Stimulated activated CD8-positive, alpha-beta memory T cell treated with anti-CD3 and anti-CD28 coated beads, Interleukin-12 subunit alpha, Interleukin-12 subunit beta, amount 100 ng/mL, for 1 hour (primary cell): ENCODE results near the gene ECE1.
"Not testable (repeated sequence)": the region's sequence is repeated elsewhere in the genome, so short reads cannot be mapped to it uniquely, and the experiment has no call there.

Experiments used
- DNase-seq: peaks from one replicate; pipeline ENCODE4 v3.0.0-alpha.2; 2020; ENCODE audit warnings: low read depth

Gene ECE1

DNA sequence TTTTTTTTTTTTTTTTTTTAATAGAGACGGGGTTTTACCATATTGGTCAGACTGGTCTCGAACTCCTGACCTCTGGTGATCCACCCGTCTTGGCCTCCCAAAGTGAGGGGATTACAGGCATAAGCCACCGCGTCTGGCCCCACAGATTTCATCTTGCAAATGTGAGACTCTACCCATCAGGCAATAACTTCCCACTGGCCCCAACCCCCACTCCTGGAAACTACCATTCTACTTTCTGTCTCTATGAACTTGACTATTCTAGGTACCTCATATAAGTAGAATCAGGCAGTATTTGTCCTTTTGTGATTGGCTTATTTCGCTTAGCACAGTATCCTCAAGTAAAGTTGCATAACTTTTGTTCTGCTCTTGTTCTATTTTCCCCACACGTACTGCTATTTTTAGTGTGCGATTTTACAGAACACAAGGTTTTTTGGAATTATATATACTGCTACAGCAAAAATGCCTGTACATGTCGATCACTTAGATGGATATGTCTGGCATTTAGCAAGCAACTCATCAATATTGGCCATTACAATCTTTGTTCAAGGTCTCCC, 40.2 kb downstream of the ECE1 start:
- no peak for DNase-seq

DNA sequence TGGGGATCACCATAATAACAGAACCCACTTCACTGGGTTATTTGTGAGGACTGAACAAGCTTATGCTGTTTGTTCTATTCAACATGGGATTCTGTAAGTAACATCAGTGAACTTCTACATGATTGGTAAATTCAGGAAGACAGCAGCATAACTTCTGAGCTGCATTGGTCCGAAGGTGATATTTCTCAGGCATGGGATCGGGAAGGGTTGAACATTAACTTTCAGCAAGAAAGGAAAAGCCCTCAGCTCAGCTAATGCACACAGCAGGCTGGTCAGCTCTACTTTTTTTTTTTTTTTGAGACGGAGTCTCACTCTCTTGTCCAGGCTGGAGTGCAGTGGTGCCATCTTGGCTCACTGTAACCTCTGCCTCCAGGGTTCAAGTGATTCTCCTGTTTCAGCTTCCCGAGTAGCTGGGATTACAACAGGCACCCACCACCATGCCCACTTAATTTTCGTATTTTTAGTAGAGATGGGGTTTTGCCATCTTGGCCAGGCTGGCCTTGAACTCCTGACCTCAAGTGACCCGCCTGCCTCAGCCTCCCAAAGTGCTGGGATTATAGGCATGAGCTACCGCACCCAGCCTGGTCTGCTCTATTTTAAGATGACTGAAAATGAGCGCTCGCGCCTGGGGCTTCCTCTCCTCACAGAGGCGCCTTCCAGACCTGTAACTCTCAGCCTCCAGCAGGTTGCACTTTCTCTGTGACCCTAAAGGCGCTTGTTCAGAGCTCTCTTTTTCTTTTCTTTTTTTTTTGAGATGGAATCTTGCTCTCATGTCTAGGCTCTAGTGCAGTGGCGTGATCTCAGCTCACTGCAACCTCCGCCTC, 42.2 kb downstream of the ECE1 start:
- no peak for DNase-seq

DNA sequence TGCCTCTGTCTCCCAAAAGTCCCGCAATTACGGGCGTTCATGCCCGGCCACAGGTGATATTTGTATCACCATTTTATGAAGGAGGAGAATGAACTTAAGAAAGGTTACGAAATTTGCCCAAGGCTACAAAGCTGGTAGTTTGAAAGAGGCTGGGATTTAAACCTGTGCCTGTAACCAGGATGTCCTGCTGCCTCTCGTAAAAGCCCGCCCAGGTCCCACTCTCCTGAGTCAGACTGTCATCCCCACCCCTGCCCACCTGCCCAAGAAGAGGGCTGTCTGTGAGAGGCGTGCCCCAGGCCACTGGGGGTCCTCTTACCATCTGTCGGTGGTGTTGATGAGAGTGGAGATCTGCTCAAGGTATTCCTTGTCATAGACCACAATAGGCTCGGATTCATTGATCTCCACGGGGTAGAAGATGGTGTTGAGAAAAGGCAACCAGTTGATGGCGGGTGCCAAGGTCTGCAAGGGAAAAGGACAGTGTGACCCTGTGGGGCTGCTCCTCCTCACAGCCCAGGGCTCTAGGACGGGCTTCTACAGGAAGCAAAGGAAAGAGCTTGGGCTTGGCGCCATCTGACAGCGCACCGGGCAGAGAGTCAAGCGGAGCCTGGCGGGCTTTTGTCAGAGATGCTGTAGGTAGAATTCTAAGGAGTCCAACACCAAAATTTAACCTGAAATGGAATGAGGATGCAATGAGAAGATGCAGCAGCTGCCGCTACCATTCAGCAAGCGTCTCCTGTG, 43.2 kb downstream of the ECE1 start:
- DNase-seq = no peak

DNA sequence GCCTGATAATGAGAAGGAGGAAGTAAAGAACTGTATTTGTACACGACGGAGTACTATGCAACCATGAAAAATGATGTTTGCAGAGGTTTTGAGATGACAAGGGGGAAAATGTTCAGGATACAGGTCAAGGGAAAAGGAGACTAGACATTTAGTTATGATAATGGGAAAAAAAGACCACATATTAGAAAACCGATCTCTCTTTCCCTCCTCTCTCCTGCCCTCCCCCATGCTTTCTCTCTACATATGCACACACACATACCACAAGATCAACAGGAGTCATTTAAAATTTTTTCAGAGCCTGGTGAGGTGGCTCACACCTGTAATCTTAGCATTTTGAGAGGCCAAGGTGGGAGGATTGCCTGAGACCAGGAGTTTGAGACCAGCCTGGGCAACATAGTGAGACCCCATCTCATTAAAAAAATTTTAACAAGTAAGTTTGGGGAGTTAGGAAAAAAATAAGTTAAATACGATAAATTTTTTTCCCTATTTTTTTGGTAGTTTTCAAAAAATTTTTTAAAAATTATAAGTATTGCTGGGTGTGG, 44.5 kb downstream of the ECE1 start:
- no peak for DNase-seq

DNA sequence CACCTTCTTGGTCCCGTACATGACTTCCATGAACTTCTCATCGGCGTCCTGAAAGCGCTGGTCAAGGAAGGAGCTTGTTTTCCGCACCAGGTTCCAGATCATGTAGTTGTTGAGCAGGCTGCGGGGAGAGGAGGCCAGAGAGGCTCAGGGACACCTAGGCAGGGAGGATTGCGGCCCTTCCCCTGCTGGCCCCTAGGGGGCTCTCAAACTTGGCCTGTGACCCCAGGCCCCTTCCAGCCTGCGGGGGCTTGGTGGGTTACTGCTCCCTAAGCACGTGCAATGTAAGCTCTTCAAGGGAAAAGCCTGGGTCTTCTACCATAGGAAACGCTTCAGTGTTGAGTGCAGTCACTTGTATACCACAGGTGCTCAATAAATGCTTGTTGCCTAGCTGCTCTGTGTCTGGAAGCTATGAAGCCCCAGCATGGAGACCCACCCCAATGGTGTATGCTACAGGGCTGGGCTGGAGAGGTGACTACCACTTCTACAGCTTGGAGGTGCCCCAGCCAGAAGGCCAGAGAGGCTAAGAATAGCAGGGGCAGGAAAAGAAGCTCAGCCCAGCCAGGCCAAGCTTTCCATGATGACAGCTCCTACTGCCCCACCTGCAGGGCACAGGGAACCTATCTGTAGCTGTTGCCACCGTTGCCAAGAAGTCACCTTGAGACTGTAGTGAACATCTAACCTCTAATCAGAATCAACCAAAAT, 45.1 kb downstream of the ECE1 start:
- no peak for DNase-seq

DNA sequence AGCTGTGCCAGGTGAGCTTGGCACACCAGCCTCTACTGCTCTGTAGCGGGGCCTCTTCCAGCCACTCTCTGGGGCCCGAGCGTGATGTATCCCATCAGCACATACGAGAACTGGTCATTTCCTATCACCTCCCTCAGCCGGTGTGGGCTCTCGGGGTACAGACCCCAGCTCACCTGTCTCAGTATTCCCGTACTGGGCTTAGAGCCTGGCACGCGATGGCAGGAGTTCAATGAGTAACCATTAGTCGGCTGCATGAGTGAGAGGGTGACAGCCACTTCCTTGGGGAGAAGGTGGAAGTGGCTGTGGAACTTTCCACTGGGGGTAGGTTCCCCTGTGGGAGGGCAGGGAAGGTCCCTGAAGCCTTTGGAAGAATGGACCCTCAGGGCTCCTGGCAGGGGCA, 46.1 kb downstream of the ECE1 start:
- DNase-seq = no peak

DNA sequence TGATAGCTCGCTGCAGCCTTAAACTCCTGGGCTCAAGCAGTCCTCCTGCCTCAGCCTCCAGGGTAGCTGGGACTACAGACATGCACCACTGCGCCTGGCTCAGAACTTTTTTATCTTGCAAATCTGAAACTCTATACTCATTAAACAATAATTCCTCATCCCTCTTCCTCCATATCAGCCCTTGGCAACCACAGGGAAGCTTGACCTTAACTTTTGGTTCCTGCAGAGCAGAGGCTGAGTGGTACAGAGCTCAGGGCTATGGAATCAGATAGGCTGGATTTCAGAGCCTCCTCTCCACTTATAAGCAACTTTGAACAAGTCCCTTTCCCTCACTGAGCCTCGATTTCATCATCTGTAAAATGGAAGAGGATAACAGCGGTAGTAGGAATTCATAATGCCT, 47.4 kb downstream of the ECE1 start:
- no peak for DNase-seq

DNA sequence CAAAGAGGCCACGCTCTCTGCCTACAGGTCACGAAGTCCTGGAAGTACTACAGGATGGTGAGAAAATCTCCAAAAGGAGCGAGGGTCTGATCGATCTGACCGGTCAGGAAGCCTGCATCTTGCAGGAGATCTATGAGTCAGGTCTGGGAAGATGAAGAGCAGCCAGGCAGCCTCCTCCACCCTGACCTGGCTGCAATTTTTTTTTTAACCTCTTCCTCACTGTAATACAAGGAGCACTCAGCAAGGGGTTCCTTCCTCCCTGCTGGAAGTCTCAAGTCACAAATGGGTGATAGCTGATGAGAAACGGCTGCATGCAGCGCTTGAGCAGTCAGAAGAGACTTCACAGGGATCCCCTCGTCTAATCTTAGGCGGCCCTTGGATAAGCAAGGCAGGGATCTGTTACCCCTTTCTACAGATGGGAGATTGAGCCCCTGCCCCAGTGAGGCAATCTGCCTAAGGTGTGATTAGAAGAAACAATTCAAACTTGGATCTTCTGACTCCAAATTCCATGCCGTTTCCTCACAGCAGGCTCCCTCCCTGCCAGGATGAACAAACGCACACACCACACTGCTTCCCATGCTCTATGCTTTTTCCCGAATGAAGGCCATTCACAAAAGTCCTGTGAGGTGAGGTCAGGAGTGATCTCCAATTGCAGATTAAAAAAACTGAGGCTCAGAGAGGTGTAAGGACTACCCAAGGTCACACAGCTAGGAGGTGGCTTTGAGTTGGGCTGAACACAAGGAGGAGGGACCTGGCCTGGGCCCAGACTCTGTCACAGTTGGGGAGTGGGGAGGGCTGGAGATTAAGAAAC, 48.3 kb downstream of the ECE1 start:
- DNase-seq = no peak

DNA sequence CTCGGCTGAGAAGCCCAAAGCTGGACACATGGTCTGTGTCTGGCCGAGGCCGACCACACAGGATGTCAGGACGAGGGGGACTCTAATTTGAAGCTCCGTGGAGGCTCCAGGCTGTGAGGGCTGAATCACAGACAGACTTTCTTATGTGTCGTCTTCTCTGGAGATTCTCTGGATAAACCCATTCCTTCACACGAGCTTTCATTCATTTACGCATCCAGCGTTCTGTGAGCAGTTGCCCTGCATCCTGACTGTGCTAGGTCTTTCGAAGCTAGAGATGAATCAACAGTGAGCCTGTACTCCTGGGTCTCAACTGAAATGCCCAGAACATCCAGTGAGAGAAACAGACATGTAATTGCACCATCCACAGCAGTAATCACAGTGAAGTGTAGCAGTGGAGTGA, 49.6 kb downstream of the ECE1 start:
- no peak for DNase-seq

DNA sequence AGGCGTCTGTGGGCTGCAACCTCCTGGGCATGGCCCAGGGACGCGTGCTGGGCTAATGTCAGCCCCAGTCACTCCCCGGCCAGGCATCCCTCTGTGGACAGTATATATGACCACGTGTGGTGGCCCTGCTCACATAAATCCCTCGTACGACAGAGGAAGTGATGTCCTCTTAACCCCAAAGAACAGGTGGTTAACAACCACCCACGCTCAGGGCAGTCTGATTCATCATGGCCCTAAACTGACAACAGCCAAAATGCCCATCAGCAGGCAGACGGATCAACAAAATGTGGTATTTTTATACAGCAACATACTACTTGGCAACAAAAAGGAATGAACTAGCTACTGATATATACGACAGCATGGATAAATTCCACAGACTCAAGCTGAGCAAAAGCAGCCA, 51.0 kb downstream of the ECE1 start:
- no peak for DNase-seq

DNA sequence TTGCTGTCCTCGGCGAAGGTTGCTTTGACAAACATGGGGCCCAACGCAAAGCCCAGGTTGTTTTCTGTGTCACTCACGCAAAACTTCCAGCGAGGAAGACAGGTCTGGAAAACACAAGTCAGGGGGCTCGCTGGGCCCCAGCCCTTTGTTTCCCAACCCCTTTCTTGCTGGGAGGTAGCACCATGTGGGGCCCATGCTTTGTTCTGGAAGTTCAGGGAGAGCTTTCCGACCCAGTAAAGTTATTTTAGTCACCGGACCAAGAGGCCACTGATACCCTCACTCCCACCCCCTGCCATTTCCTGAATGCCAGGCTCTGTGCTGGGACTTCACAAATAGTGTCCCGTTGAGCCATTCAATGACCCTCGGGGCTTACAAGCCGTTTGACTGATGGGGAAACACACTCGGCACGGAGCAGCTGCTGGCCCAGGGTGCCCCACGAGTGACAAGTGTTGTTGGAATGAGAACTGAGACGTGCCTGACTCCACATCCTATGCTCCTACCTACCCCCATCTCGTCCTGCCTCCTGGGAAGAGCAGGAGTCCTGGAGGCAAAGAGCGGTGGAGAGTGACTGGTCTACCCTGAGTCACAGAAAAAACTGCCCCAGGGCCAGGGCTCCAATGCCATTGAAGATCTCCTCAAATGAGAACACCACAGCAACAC, 52.0 kb downstream of the ECE1 start:
- DNase-seq = no peak

DNA sequence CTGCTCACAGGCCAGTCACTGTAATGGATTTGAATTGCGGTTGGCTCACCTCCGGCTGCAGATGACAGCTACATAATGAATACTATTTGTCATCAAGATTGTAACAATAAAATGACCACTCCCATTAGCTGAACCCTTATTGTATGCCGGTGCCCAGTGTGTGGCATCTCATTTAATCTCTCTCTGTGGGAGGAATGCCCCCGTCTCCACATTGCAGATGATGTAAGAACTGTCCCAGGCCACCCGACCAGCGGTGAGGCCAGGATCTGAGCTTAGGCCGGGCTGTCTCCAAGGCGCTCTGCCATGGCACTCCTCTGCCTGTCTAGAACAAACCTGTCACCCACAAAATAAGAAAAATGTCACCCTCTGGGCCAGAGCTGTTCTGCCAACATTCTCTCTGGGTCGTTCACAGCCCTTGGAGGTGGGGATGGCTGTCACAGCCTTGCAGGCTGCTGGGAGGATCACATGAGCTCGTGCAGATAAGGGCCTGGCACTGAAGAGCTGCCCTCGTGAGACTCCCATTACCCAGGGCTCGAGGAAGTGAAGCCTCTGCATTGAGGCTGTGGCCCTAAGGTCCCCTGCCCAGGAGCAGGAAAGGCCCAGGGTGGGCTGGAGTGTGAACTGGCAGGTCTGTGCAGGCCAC, 52.7 kb downstream of the ECE1 start:
- no peak for DNase-seq

DNA sequence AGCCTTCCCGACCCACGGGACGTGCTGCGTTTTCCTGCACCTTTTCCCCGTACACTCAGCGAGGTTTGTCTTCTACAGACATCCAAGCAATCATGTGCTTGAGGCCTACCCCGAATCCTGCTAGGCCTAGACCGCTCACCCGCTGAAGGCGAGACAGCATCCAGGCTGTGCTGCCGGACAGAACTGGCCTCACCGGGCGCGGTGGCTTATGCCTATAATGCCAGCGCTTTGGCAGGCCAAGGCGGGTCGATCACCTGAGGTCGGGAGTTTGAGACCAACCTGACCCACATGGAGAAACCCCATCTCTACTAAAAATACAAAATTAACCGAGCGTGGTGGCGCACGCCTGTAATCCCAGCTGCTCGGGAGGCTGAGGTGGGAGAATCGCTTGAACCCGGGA, 54.1 kb downstream of the ECE1 start:
- no peak for DNase-seq

DNA sequence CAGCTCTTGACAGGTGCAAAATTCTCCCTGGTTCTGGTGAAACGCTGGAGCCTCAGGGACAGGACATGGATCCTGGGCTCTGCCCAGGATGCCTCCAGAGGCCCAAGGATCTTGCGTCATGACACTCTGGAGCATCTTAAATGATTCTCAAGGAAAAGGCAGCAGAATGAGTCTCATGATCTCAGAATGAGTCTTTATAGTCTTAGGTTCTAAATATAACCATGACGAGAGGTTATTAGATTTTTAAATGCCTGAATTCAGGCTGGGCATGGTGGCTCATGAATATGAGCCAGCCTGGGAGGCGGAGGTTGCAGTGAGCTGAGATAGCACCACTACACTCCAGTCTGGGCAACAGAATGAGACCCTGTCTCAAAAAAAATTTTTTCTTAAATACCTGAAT, 55.5 kb downstream of the ECE1 start:
- no peak for DNase-seq

DNA sequence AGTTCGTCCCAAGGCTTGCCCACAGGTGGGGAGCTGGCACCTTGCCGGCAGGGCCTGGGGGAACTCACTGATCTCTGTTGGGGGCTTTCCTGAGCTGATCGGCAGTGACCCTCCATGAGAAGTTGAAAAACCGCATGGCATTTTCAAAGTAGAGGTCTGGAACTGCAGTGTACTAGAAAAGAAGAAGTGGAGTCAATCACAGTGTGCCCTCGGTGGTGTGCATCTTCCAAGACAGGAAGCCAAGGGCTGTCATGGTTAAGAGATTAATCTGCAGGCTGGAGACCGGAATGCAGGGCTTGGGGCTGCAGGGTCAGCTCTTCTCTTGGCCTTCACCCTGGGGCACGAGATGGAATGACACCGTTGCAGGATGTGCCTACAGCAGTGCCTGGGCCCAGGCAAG, 56.8 kb downstream of the ECE1 start:
- no peak for DNase-seq

DNA sequence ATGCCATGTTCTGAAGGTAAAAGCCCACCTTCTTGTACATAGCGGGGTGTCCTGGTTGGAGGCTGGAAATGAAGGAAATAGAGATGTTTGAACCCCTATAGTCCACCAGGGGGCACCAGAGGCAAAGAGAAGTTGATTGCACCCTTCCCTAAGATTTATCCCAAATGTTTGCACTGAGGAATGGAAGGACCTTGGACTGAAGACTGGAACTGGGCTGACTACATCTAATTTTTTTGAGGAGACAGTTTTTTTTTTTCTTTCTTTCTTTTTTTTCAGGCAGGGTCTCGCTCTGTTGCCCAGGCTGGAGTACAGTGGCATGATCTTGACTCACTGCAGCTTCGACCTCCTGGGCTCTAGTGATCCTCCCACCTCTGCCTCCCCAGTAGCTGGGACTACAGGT, 58.2 kb downstream of the ECE1 start:
- peak; percentile 18 for DNase-seq

DNA sequence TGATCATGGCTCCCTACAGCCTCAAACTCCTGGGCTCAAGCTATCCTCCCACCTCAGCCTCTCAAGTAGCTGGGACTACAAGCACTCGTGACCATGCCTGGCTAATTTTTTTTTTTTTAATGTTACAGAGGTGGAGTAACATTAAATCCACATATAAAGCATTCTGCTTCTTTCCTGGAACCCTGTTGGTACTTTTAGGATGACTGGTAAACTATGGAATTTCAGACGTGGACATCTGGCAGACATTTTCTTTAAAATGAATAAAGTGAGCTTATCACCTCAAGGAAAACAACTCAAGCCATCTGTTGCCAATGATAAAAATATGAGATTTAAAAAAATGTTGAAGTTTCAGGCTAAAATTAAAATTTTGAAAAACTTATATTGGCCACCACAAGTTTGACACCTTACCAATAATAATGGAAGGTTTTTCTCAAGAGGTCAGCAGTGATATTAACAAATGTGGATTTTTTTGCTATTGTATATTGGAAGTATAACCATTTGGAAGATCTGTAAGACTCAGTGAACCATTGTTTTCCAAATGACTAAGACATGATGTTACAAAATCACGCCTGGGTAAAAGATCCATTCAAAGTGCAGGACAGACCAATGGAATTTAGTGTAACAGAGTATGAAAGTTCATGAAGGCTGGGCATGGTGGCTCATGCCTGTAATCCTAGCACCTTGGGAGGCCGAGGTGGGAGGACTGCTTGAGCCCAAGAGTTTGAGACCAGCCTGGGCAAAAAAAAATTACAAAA, 60.8 kb downstream of the ECE1 start:
- DNase-seq = no peak

DNA sequence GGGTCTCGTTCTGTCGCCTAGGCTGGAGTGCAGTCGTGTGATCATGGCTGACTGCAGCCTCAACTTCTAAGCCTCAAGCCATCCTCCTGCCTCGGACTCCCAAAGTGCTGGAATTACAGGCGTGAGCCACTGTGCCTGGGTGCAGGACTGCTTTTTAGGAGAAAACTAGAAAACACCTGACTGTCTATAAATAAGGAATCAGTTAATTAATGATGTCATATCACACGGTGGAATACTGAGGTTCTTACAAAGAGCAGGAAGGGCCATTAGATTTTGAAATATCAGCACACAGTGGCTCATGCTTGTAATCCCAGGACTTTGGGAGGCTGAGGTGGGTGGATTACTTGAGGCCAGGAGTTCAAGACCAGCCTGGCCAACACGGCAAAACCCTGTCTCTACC, 62.0 kb downstream of the ECE1 start:
- not testable (repeated sequence) for DNase-seq

DNA sequence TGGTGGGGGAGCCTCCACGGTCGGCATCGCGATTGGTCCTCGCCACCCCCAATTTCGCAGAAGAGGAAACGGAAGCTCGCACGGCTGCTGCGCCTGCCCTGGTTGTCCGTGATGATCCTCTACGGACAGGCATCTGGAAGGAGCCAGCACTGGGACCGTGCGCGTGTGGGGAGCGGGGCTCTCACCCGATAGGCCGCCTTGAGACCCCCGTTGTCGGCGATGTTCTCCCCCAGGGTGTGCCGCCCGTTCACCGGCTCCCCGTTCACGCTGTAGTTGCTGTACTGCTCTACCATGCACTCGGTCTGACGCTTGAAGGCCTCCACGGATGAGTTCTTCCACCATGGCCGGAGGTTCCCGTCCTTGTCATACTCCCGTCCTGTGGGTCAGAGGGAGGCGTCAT, 65.2 kb downstream of the ECE1 start:
- DNase-seq = no peak

DNA sequence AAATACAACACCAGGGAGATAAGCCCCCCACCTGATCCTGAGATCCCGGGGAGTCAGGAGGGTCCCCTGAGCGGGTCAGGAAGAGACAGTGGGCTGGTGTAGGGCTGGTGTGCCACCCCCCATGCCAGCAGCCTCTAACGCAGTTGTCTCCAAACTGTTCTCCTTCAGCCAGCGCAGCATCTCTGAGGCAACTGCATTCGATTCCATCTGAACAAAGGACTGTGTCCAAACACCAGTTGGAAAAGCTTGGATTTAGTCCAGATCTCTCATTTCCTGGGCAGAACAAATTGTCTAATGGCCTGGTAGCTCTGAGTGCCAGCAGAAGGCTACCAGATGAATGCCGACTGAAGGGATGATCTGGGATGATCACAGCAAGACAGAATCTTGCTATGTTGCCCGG, 69.4 kb downstream of the ECE1 start:
- DNase-seq = no peak
